Breast epithelium (tissue), 4 donors: ENCODE data around the gene C8A. TPM values are rescaled to one million over a fixed set of nuclear protein-coding genes. Genes with fewer than 3 reads are reported as not detected.

Source experiments
- DNase-seq, 2 donors: peaks; one replicate each; pipeline ENCODE4 v3.0.0-alpha.2; 2019; ENCODE audit warnings: low spot score in 2 of 2
- H3K27ac ChIP-seq, 2 donors: fragments of 200-600 bp; sonication (generic) in 1 of 2; one replicate each; pipeline ENCODE4 v1.5.1; 2016 to 2019; ENCODE audit warnings: mild to moderate bottlenecking in 1 of 2
- H3K27me3 ChIP-seq, 2 donors: fragments of 200-600 bp; sonication (generic) in 1 of 2; one replicate each; pipeline versions ENCODE4 v1.5.1 to v1.6.0; 2017 to 2019; ENCODE audit warnings: control low read depth in 1 of 2, mild to moderate bottlenecking in 1 of 2
- H3K36me3 ChIP-seq: fragments of 200-600 bp; one replicate; pipeline ENCODE4 v1.5.1; 2019
- H3K4me1 ChIP-seq, 2 donors: fragments of 200-600 bp; sonication (generic); one replicate each; pipeline ENCODE4 v1.5.1; 2016 to 2019; ENCODE audit warnings: control low read depth in 1 of 2
- H3K4me3 ChIP-seq, 3 donors: fragments of 200-600 bp; sonication (generic); 1 replicate in 2 of 3; 2 replicates in 1 of 3; pipeline ENCODE4 v1.5.1; 2016 to 2019; ENCODE audit warnings: mild to moderate bottlenecking in 3 of 3, moderate library complexity in 2 of 3
- H3K9me3 ChIP-seq, 2 donors: fragments of 200-600 bp; sonication (generic) in 1 of 2; one replicate each; pipeline ENCODE4 v1.5.1; 2016 to 2019; ENCODE audit warnings: control low read depth in 1 of 2
- POLR2A ChIP-seq: fragments of 450-650 bp; IDR thresholded peaks from one replicate; pipeline ENCODE4 v1.6.1; 2016; ENCODE audit warnings: antibody characterized with exemption, mild to moderate bottlenecking, moderate library complexity
- POLR2AphosphoS5 ChIP-seq, 3 donors: sonication (generic); formaldehyde crosslinking; IDR thresholded peaks; one replicate each; pipeline ENCODE4 v1.6.1; 2017; ENCODE audit warnings: antibody characterized with exemption in 3 of 3
- intact Hi-C: fragments of 100-400 bp; cut with DNase I; formaldehyde crosslinking; loops from one replicate; pipeline ENCODE4 v1.15.1; 2023; ENCODE audit warnings: low total_unique reads
- total RNA-seq, 3 donors: library from RNA; depleted of rRNA; stranded (reverse); fragments of >200 nt; gene quantifications; one replicate each; pipeline ENCODE4 v1.1.0, GENCODE V29; 2016
- TF ChIP-seq, protein P1 (sequence below), 3 donors: fragments of 450-650 bp; IDR thresholded peaks; one replicate each; pipeline ENCODE4 v1.5.1; 2016 to 2017; ENCODE audit warnings: antibody characterized with exemption in 3 of 3, mild to moderate bottlenecking in 3 of 3, moderate library complexity in 3 of 3

The C8A gene
- total RNA-seq, 3 donors from 2014 or later = not detected

DNA sequence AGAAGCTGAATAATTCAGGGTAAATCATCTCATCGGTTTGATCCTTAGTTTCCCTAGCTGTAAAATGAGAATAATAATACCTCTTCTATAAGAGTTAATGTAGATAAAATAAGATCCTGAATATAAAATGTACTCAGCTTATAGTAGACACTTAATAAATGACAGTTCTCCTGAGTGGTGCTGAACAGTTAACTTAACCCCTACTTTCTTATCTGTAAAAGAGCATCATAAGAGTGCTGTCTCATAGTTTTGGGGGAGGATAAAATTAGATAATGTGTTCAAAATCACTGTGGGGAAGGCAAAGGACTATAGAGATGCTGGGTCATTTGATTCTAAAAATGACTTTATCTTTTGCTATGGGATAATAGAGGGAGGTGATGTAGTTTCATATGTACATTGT, 593 bp downstream of the C8A start:
- Histone ChIP-seq H3K27ac (no peak overlapping the region), H3K36me3 (no peaks in the 10 kb centered on the region), H3K9me3 (no peaks in the 10 kb centered on the region), H3K27me3 (no peaks in the 10 kb centered on the region), H3K4me1 (no peaks in the 10 kb centered on the region), H3K4me3 (no peak overlapping the region)
- DNase-seq = no peak
- intact Hi-C loops = no loop called here
- TF ChIP-seq, protein P1, sequence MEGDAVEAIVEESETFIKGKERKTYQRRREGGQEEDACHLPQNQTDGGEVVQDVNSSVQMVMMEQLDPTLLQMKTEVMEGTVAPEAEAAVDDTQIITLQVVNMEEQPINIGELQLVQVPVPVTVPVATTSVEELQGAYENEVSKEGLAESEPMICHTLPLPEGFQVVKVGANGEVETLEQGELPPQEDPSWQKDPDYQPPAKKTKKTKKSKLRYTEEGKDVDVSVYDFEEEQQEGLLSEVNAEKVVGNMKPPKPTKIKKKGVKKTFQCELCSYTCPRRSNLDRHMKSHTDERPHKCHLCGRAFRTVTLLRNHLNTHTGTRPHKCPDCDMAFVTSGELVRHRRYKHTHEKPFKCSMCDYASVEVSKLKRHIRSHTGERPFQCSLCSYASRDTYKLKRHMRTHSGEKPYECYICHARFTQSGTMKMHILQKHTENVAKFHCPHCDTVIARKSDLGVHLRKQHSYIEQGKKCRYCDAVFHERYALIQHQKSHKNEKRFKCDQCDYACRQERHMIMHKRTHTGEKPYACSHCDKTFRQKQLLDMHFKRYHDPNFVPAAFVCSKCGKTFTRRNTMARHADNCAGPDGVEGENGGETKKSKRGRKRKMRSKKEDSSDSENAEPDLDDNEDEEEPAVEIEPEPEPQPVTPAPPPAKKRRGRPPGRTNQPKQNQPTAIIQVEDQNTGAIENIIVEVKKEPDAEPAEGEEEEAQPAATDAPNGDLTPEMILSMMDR (IDR thresholded peaks at IDR 0.05) = no peak
- TF ChIP-seq POLR2AphosphoS5 (IDR thresholded peaks at IDR 0.05) (no peak), POLR2A (no peak)

DNA sequence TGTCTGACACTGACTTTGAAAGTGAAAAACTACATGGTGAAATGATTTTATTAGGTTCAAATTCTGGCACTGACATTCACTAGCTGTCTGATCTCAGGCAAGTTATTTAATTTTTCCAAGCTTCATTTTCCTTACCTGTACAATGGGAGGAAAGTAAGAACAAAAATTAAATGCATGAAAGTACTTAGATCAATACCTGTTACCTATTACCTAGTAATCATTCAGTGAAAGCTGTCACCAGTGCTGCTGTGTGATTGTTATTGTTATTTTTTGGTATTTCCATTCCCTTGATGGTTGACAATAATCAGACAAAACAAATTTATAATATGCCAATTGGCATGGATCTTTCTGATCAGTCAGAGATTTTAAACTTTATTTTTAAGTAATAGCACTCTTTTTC, 1.6 kb downstream of the C8A start:
- no peak for DNase-seq
- TF ChIP-seq, protein P1 (IDR thresholded peaks at IDR 0.05) = no peak
- no peak for TF ChIP-seq POLR2AphosphoS5 (IDR thresholded peaks at IDR 0.05)
- no peak for TF ChIP-seq POLR2A
- Histone ChIP-seq H3K36me3 (no peaks in the 10 kb centered on the region), H3K27ac (no peak overlapping the region), H3K4me3 (no peak overlapping the region), H3K9me3 (no peaks in the 10 kb centered on the region), H3K27me3 (no peaks in the 10 kb centered on the region), H3K4me1 (no peaks in the 10 kb centered on the region)
- intact Hi-C loops = no loop called here

DNA sequence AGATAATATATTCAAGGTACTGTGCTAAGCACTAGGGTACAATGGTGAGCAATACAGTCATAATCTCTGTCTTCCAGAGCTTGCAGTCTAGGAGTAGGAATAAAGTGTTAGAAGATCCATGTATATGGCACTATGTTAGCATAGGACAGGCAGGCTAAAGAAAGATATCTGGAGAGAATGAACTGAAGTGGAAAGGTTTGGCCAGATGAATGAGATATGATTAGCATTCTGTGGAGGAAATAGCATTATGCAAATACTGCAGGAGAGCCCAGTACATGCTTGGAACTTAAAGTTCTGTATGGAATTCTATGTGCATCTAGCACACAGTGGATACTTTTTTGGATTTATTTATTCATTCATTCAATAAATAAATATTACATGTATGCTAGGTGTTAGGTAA, 4.7 kb downstream of the C8A start:
- intact Hi-C loops = no loop called here
- DNase-seq = no peak
- no peaks in the 10 kb centered on the region for H3K9me3 ChIP-seq
- no peaks in the 10 kb centered on the region for H3K4me1 ChIP-seq
- no peak for TF ChIP-seq POLR2A
- TF ChIP-seq, protein P1 (IDR thresholded peaks at IDR 0.05) = no peak
- no peak for TF ChIP-seq POLR2AphosphoS5 (IDR thresholded peaks at IDR 0.05)
- no peaks in the 10 kb centered on the region for H3K27me3 ChIP-seq
- H3K27ac ChIP-seq = no peak overlapping the region
- no peak overlapping the region for H3K4me3 ChIP-seq
- H3K36me3 ChIP-seq = no peaks in the 10 kb centered on the region

DNA sequence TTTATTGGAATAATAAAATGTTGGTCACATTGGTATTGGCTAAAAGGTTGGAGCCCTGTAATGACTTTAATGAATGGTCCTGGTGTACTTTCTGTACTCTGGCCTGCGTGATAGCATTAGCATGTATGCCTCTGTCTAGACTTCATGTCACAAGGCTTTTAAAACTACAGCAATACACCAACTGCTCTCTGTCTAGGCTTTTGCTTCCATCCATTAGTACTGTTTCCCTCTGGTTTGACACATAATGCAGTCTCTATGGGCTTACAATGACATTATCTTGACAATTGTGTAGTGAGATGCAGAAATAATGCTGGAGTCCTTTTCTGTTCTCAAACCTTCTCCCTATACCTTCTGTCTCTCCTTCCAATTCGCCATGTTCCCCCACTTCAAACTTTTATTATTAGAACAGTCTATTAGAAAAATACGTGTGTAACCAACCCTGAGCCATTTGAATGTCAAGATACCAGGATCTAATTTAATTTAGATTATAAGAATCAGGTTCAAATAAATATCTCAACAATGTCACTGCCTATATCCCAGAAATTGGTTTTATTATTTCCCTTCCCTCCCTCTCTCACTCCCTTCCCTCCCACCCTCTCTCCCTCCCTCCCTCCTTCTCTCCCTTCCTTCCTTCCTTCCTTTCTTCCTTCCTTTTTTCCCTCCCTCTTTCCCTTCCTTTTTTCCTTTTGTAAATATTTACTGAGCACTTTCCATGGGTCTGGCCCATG, 8.8 kb downstream of the C8A start:
- Histone ChIP-seq H3K9me3 (no peaks in the 10 kb centered on the region), H3K27me3 (no peaks in the 10 kb centered on the region), H3K27ac (no peak overlapping the region), H3K4me1 (no peaks in the 10 kb centered on the region), H3K4me3 (no peak overlapping the region), H3K36me3 (no peaks in the 10 kb centered on the region)
- intact Hi-C loops = loop anchor here (5.0 kb wide), 1 partner anchor 61 kb away; no protein-coding TSS in a partner anchor
- DNase-seq = no peak
- TF ChIP-seq, protein P1 (IDR thresholded peaks at IDR 0.05) = no peak
- TF ChIP-seq POLR2AphosphoS5 (IDR thresholded peaks at IDR 0.05) (no peak), POLR2A (no peak)

DNA sequence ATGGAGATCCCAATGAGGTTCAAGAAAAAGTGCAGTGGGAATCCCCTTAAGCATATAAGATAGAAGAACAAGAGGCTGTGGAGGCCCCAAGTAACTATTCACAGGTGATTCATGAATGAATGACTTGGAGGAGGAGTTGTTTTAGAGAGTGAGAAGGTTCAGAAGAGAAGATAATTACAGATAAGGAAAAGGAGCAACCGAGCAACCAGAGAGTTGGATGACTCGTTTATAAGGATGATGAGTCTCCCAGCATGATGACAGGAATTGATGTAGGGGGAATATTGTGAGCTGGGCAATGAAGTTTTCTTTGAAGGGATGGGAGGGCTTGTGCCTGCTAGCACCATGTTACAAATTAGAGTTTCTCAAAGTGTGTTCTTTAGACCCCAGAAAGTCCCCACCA, 9.8 kb downstream of the C8A start:
- TF ChIP-seq POLR2AphosphoS5 (IDR thresholded peaks at IDR 0.05) (no peak), POLR2A (no peak)
- TF ChIP-seq, protein P1 (IDR thresholded peaks at IDR 0.05) = no peak
- H3K4me3 ChIP-seq = no peak overlapping the region
- no peaks in the 10 kb centered on the region for H3K4me1 ChIP-seq
- DNase-seq = no peak
- no peaks in the 10 kb centered on the region for H3K9me3 ChIP-seq
- H3K36me3 ChIP-seq = no peaks in the 10 kb centered on the region
- no peak overlapping the region for H3K27ac ChIP-seq
- intact Hi-C loops = loop anchor here (5.0 kb wide), 1 partner anchor 62 kb away; no protein-coding TSS in a partner anchor
- no peaks in the 10 kb centered on the region for H3K27me3 ChIP-seq
